SK-N-SH treated with all-trans-retinoic acid at 6 μM for 48 hours (cell line): ENCODE measurements around the gene WWP2.

Experiments
- ATAC-seq: fragments of 200-7000 bp; cut with Tn5 transposase; 3 replicates; pipeline ENCODE4 v1.9.1; 2020; ENCODE audit warnings: mild to moderate bottlenecking, moderate library complexity
- ARNTL ChIP-seq: fragments of 450-650 bp; formaldehyde crosslinking; IDR thresholded peaks from 2 replicates; pipeline ENCODE4 v1.5.0; 2020; ENCODE audit warnings: low read depth, mild to moderate bottlenecking, moderate library complexity, borderline replicate concordance
- BACH2 ChIP-seq: fragments of 250-450 bp; sonication (Bioruptor Pico); IDR thresholded peaks from 2 replicates; pipeline ENCODE4 v1.9.0; 2021; ENCODE audit warnings: mild to moderate bottlenecking, borderline replicate concordance
- CSDC2 ChIP-seq: fragments of 250-450 bp; sonication (Bioruptor Pico); IDR thresholded peaks from 2 replicates; pipeline ENCODE4 v1.5.0; 2020; ENCODE audit warnings: mild to moderate bottlenecking, moderate library complexity
- ESRRG ChIP-seq: fragments of 250-450 bp; sonication (Bioruptor Pico); IDR thresholded peaks from 2 replicates; pipeline ENCODE4 v1.6.1; 2021; ENCODE audit warnings: mild to moderate bottlenecking
- GLIS3 ChIP-seq: fragments of 250-450 bp; sonication (Bioruptor Pico); IDR thresholded peaks from 2 replicates; pipeline ENCODE4 v1.5.0; 2020; ENCODE audit warnings: mild to moderate bottlenecking, moderate library complexity
- OSR1 ChIP-seq: fragments of 250-450 bp; sonication (Bioruptor Pico); IDR thresholded peaks from 2 replicates; pipeline ENCODE4 v1.8.0; 2022; ENCODE audit warnings: moderate library complexity, mild to moderate bottlenecking, inconsistent platforms
- PPARA ChIP-seq: fragments of 250-450 bp; sonication (Bioruptor Pico); IDR thresholded peaks from 2 replicates; pipeline ENCODE4 v1.5.0; 2020; ENCODE audit warnings: mild to moderate bottlenecking, borderline replicate concordance
- RARB ChIP-seq: fragments of 250-450 bp; sonication (Bioruptor Pico); IDR thresholded peaks from 2 replicates; pipeline ENCODE4 v1.8.0; 2021; ENCODE audit warnings: mild to moderate bottlenecking, moderate library complexity
- SNAI2 ChIP-seq: fragments of 250-450 bp; sonication (Bioruptor Pico); IDR thresholded peaks from 2 replicates; pipeline ENCODE4 v1.5.0; 2020; ENCODE audit warnings: mild to moderate bottlenecking, moderate library complexity
- TCF4 ChIP-seq: fragments of 250-450 bp; sonication (Bioruptor Pico); IDR thresholded peaks from 2 replicates; pipeline ENCODE4 v1.8.0; 2021; ENCODE audit warnings: mild to moderate bottlenecking, moderate library complexity, borderline replicate concordance
- TOX ChIP-seq: fragments of 250-450 bp; sonication (Bioruptor Pico); IDR thresholded peaks from 2 replicates; pipeline ENCODE4 v1.8.0; 2021; ENCODE audit warnings: mild to moderate bottlenecking, moderate library complexity, borderline replicate concordance
- ZC3H10 ChIP-seq: fragments of 250-450 bp; sonication (Bioruptor Pico); IDR thresholded peaks from 2 replicates; pipeline ENCODE4 v1.5.1; 2021; ENCODE audit warnings: mild to moderate bottlenecking, moderate library complexity
- ZFP3 ChIP-seq: fragments of 250-450 bp; sonication (Bioruptor Pico); IDR thresholded peaks from 2 replicates; pipeline ENCODE4 v1.5.0; 2020; ENCODE audit warnings: mild to moderate bottlenecking, moderate library complexity
- ZNF565 ChIP-seq: fragments of 450-650 bp; formaldehyde crosslinking; conservative IDR thresholded peaks from 2 replicates; pipeline ENCODE4 v1.5.0; 2020; ENCODE audit warnings: low read depth, mild to moderate bottlenecking, moderate library complexity
- ZNF70 ChIP-seq: fragments of 450-650 bp; formaldehyde crosslinking; IDR thresholded peaks from 2 replicates; pipeline ENCODE4 v1.5.0; 2020; ENCODE audit warnings: mild to moderate bottlenecking, moderate library complexity
- ZNF8 ChIP-seq: fragments of 450-650 bp; formaldehyde crosslinking; IDR thresholded peaks from 2 replicates; pipeline ENCODE4 v1.5.0; 2020; ENCODE audit warnings: mild to moderate bottlenecking, moderate library complexity
- TF ChIP-seq, protein P1 (sequence below): fragments of 250-450 bp; sonication (Bioruptor Pico); IDR thresholded peaks from 2 replicates; pipeline ENCODE4 v1.5.1; 2021; ENCODE audit warnings: mild to moderate bottlenecking, moderate library complexity
- TF ChIP-seq, protein P2 (sequence below): fragments of 250-450 bp; sonication (Bioruptor Pico); IDR thresholded peaks from 2 replicates; pipeline ENCODE4 v1.5.1; 2020; ENCODE audit warnings: low read depth, mild to moderate bottlenecking, moderate library complexity
- TF ChIP-seq, protein P3 (sequence below): fragments of 250-450 bp; sonication (Bioruptor Pico); IDR thresholded peaks from 2 replicates; pipeline ENCODE4 v1.5.0; 2020; ENCODE audit warnings: mild to moderate bottlenecking, moderate library complexity
- TF ChIP-seq, protein P4 (sequence below): fragments of 250-450 bp; sonication (Bioruptor Pico); IDR thresholded peaks from 2 replicates; pipeline ENCODE4 v1.8.0; 2020; ENCODE audit warnings: mild to moderate bottlenecking, moderate library complexity, borderline replicate concordance

WWP2 gene

DNA sequence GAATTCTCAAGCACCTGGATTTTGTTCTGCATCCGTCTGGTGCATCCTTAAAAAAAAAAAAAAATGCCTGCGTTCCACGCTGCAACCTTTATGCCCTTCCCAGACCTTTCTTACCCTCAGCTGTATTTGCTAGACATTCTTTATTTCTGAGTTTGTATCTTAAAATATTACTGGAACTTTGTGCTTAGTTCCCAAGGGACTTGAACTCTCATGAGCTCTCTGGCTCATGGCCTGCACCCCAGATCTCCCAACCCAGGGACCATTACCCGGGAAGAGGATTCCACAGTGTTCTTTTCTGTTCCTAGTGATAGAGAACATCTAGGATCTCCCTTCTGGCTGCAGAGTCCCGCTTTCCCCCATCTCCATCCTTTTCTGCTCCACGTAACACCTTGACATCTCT, 160.1 kb downstream of the WWP2 start:
- no peak for TF ChIP-seq GLIS3 (CRISPR knock-in tag)
- TF ChIP-seq, protein P1, sequence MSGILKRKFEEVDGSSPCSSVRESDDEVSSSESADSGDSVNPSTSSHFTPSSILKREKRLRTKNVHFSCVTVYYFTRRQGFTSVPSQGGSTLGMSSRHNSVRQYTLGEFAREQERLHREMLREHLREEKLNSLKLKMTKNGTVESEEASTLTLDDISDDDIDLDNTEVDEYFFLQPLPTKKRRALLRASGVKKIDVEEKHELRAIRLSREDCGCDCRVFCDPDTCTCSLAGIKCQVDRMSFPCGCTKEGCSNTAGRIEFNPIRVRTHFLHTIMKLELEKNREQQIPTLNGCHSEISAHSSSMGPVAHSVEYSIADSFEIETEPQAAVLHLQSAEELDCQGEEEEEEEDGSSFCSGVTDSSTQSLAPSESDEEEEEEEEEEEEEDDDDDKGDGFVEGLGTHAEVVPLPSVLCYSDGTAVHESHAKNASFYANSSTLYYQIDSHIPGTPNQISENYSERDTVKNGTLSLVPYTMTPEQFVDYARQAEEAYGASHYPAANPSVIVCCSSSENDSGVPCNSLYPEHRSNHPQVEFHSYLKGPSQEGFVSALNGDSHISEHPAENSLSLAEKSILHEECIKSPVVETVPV (CRISPR knock-in tag): no peak
- no peak for TF ChIP-seq OSR1 (CRISPR knock-in tag)
- TF ChIP-seq CSDC2 (CRISPR knock-in tag): no peak
- no peak for TF ChIP-seq ARNTL
- TF ChIP-seq SNAI2 (CRISPR knock-in tag): no peak
- TF ChIP-seq ZC3H10 (CRISPR knock-in tag): no peak
- ATAC-seq: no peak

DNA sequence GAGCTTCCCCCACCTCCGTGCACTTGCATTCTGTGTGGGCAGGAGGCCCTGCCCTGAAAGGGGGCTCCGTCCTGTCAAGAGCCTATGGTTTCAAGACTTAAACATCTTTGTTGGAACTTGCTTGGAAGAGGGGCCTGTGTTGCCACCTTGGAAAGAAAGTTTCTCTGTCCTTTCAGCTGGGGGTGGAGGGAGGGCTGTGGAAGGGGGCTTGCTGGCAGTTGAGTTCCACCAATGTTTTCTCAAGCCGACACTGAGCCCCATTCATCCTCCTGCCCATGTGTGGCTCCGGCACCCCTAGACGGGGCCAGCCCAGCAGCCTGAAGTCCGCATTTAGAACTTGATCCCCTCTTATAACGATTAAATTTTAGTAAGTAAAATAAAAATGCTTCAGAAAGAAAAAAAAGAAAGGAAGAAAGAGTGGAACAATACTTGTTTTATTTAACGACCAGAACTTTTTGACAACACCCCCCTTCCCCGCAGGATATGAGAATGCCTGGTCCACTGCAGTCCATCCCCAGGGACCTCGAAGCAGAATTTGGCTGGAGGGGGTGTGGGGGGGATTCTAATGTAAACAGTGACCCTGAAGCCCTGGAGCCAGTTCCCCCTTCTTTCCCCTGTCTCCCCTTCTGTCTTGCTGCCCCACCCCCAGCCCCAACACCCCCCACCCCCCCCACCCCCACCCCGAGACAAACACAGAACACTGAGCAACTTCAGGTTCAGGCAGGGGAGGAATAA, 162.1 kb downstream of the WWP2 start:
- TF ChIP-seq, protein P2, sequence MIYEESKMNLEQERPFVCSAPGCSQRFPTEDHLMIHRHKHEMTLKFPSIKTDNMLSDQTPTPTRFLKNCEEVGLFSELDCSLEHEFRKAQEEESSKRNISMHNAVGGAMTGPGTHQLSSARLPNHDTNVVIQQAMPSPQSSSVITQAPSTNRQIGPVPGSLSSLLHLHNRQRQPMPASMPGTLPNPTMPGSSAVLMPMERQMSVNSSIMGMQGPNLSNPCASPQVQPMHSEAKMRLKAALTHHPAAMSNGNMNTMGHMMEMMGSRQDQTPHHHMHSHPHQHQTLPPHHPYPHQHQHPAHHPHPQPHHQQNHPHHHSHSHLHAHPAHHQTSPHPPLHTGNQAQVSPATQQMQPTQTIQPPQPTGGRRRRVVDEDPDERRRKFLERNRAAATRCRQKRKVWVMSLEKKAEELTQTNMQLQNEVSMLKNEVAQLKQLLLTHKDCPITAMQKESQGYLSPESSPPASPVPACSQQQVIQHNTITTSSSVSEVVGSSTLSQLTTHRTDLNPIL (CRISPR knock-in tag): no peak
- no peak for TF ChIP-seq ZNF565 (CRISPR knock-in tag)
- TF ChIP-seq RARB (CRISPR knock-in tag): no peak
- TF ChIP-seq ZNF8 (CRISPR knock-in tag): no peak
- TF ChIP-seq, protein P3, sequence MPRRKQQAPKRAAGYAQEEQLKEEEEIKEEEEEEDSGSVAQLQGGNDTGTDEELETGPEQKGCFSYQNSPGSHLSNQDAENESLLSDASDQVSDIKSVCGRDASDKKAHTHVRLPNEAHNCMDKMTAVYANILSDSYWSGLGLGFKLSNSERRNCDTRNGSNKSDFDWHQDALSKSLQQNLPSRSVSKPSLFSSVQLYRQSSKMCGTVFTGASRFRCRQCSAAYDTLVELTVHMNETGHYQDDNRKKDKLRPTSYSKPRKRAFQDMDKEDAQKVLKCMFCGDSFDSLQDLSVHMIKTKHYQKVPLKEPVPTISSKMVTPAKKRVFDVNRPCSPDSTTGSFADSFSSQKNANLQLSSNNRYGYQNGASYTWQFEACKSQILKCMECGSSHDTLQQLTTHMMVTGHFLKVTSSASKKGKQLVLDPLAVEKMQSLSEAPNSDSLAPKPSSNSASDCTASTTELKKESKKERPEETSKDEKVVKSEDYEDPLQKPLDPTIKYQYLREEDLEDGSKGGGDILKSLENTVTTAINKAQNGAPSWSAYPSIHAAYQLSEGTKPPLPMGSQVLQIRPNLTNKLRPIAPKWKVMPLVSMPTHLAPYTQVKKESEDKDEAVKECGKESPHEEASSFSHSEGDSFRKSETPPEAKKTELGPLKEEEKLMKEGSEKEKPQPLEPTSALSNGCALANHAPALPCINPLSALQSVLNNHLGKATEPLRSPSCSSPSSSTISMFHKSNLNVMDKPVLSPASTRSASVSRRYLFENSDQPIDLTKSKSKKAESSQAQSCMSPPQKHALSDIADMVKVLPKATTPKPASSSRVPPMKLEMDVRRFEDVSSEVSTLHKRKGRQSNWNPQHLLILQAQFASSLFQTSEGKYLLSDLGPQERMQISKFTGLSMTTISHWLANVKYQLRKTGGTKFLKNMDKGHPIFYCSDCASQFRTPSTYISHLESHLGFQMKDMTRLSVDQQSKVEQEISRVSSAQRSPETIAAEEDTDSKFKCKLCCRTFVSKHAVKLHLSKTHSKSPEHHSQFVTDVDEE (CRISPR knock-in tag): no peak
- no peak for TF ChIP-seq ZC3H10 (CRISPR knock-in tag)
- TF ChIP-seq ZNF70 (CRISPR knock-in tag): no peak
- no peak for TF ChIP-seq ZFP3 (CRISPR knock-in tag)
- TF ChIP-seq, protein P4, sequence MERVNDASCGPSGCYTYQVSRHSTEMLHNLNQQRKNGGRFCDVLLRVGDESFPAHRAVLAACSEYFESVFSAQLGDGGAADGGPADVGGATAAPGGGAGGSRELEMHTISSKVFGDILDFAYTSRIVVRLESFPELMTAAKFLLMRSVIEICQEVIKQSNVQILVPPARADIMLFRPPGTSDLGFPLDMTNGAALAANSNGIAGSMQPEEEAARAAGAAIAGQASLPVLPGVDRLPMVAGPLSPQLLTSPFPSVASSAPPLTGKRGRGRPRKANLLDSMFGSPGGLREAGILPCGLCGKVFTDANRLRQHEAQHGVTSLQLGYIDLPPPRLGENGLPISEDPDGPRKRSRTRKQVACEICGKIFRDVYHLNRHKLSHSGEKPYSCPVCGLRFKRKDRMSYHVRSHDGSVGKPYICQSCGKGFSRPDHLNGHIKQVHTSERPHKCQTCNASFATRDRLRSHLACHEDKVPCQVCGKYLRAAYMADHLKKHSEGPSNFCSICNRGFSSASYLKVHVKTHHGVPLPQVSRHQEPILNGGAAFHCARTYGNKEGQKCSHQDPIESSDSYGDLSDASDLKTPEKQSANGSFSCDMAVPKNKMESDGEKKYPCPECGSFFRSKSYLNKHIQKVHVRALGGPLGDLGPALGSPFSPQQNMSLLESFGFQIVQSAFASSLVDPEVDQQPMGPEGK (CRISPR knock-in tag): no peak
- TF ChIP-seq CSDC2 (CRISPR knock-in tag): no peak
- no peak for TF ChIP-seq SNAI2 (CRISPR knock-in tag)
- TF ChIP-seq PPARA: no peak
- TF ChIP-seq TOX (CRISPR knock-in tag): no peak
- no peak for TF ChIP-seq BACH2 (CRISPR knock-in tag)
- TF ChIP-seq, all 23 proteins: peak for 0
- ATAC-seq: no peak

DNA sequence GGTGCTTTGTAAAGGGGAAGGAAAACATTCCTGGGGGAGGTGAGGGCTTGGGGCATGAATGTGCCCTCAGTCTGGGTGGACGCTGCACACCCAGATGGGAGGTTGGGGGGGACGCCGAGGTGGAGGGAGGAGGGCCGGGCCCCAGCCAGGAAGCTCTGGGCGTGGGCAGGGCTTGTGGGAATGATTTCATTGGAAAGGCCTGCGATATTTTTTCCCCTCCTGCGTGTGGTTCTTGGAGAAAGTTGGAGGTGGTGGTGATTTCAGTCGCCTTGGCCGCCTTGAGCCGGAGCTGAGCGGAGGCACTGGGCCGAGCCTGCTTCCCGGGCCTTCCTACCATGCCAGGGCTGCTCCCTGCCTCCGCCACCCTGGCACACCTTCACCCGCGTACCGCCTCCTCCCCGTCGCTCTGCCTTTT, 162.7 kb downstream of the WWP2 start:
- no peak for TF ChIP-seq ESRRG (CRISPR knock-in tag)
- TF ChIP-seq TOX (CRISPR knock-in tag): no peak
- ATAC-seq: no peak

DNA sequence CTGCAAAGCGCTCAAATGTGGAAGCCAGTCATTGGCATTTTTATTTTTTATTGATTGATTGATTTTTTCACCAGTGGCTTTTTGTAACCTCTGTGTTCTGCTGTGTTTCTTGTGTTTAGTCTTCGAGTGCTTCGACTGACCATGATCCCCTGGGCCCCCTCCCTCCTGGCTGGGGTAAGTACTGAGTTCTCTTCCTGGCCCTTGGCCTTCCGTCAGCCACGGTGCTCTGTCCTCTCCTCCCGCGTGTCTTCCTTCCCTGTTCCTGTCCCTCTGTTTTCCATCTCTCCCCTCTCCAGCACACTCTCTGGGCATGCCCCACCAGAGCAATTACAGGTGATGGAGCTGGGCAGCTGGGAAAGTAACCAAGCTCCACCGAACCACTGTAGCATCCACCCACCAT, 163.2 kb downstream of the WWP2 start:
- ATAC-seq: no peak
- no peak for TF ChIP-seq ZNF8 (CRISPR knock-in tag)
- TF ChIP-seq ESRRG (CRISPR knock-in tag): no peak
- TF ChIP-seq ZFP3 (CRISPR knock-in tag): no peak
- TF ChIP-seq ZNF70 (CRISPR knock-in tag): no peak
- TF ChIP-seq, protein P3 (CRISPR knock-in tag): no peak
- no peak for TF ChIP-seq ZC3H10 (CRISPR knock-in tag)
- TF ChIP-seq PPARA: no peak
- TF ChIP-seq OSR1 (CRISPR knock-in tag): no peak
- TF ChIP-seq CSDC2 (CRISPR knock-in tag): no peak
- TF ChIP-seq, protein P4 (CRISPR knock-in tag): no peak
- TF ChIP-seq BACH2 (CRISPR knock-in tag): no peak
- TF ChIP-seq TCF4 (CRISPR knock-in tag): no peak
- no peak for TF ChIP-seq GLIS3 (CRISPR knock-in tag)
- TF ChIP-seq, protein P1 (CRISPR knock-in tag): no peak
- no peak for TF ChIP-seq TOX (CRISPR knock-in tag)
